ENCODE data around the gene CCDC144A.

CCDC144A gene

GRCh38 chr17:16818340-16818739 lies 128.3 kb downstream of the CCDC144A start:
- Histone ChIP-seq H3K27me3 (ENCODE audit: insufficient read depth, low read length) (no peaks in the 10 kb centered on the region), H3K4me2 (ENCODE audit: low read length) (no peak overlapping the region), H3K27ac (ENCODE audit: low read depth, low read length) (no peak overlapping the region), H3K4me1 (ENCODE audit: control insufficient read depth in 1 of 2, insufficient read depth in 2 of 2, low read length in 2 of 2) (no peaks in the 10 kb centered on the region), H2BK120ac (ENCODE audit: insufficient read depth, low read length, poor library complexity) (no peak overlapping the region), H3K36me3 (ENCODE audit: control insufficient read depth in 1 of 2, insufficient read depth in 2 of 2, low read length in 2 of 2) (no peaks in the 10 kb centered on the region), H2AK5ac (ENCODE audit: low read length) (no peak overlapping the region), H2AFZ (ENCODE audit: insufficient read depth, low read length, poor library complexity) (no peak overlapping the region), H3K9me3 (ENCODE audit: insufficient read depth, low read depth, low read length) (no peaks in the 10 kb centered on the region), H3K4ac (ENCODE audit: low read depth, low read length) (no peak overlapping the region), H2BK5ac (ENCODE audit: low read depth, low read length, poor library complexity) (no peak overlapping the region), H4K12ac (ENCODE audit: low read depth, low read length) (no peak overlapping the region), H3K79me2 (ENCODE audit: control insufficient read depth, insufficient read depth, low read length, poor library complexity) (no peaks in the 10 kb centered on the region), H4K8ac (ENCODE audit: low read depth, low read length) (no peak overlapping the region), H3K4me3 (ENCODE audit: low read depth, low read length) (no peak overlapping the region), H3K18ac (ENCODE audit: low read length) (no peak overlapping the region), H3K79me1 (ENCODE audit: low read length) (no peaks in the 10 kb centered on the region), H4K91ac (ENCODE audit: low read depth, low read length) (no peak overlapping the region), H2BK12ac (ENCODE audit: low read length) (no peak overlapping the region), H3K14ac (ENCODE audit: low read length) (no peak overlapping the region), H3K23ac (ENCODE audit: low read length) (no peak overlapping the region), H3K9ac (ENCODE audit: low read length) (no peak overlapping the region)
- no CpG with 5 or more reads among the region's 5 CpGs for WGBS (ENCODE audit: extremely low coverage, insufficient coverage, insufficient read length)
- DNase-seq = peak; percentile 39 to 65

- Histone ChIP-seq H4K8ac (ENCODE audit: low read depth, low read length) (no peak overlapping the region), H3K4ac (ENCODE audit: low read depth, low read length) (no peak overlapping the region), H2AFZ (ENCODE audit: insufficient read depth, low read length, poor library complexity) (no peak overlapping the region), H3K4me2 (ENCODE audit: low read length) (no peak overlapping the region), H3K23ac (ENCODE audit: low read length) (no peak overlapping the region), H3K9ac (ENCODE audit: low read length) (no peak overlapping the region), H3K18ac (ENCODE audit: low read length) (no peak overlapping the region), H3K27ac (ENCODE audit: low read depth, low read length) (no peak overlapping the region), H2BK120ac (ENCODE audit: insufficient read depth, low read length, poor library complexity) (no peak overlapping the region), H3K9me3 (ENCODE audit: insufficient read depth, low read depth, low read length) (no peaks in the 10 kb centered on the region), H2BK5ac (ENCODE audit: low read depth, low read length, poor library complexity) (no peak overlapping the region), H3K36me3 (ENCODE audit: control insufficient read depth in 1 of 2, insufficient read depth in 2 of 2, low read length in 2 of 2) (no peaks in the 10 kb centered on the region), H3K4me1 (ENCODE audit: control insufficient read depth in 1 of 2, insufficient read depth in 2 of 2, low read length in 2 of 2) (no peaks in the 10 kb centered on the region), H3K79me2 (ENCODE audit: control insufficient read depth, insufficient read depth, low read length, poor library complexity) (no peaks in the 10 kb centered on the region), H4K91ac (ENCODE audit: low read depth, low read length) (no peak overlapping the region), H3K14ac (ENCODE audit: low read length) (no peak overlapping the region), H3K27me3 (ENCODE audit: insufficient read depth, low read length) (no peaks in the 10 kb centered on the region), H3K79me1 (ENCODE audit: low read length) (no peaks in the 10 kb centered on the region), H2BK12ac (ENCODE audit: low read length) (no peak overlapping the region), H4K12ac (ENCODE audit: low read depth, low read length) (no peak overlapping the region), H2AK5ac (ENCODE audit: low read length) (no peak overlapping the region), H3K4me3 (ENCODE audit: low read depth, low read length) (no peak overlapping the region)
- DNase-seq = no peak
- WGBS (ENCODE audit: extremely low coverage, insufficient coverage, insufficient read length) = no CpG with 5 or more reads among the region's 23 CpGs
Measured at GRCh38 chr17:16818821-16819683, 129.0 kb downstream of the CCDC144A start.

- DNase-seq = no peak
- H2AFZ ChIP-seq (ENCODE audit: insufficient read depth, low read length, poor library complexity) = no peak overlapping the region
- no peak overlapping the region for H3K4me3 ChIP-seq (ENCODE audit: low read depth, low read length)
- no peak overlapping the region for H3K18ac ChIP-seq (ENCODE audit: low read length)
- H4K8ac ChIP-seq (ENCODE audit: low read depth, low read length) = no peak overlapping the region
- no peak overlapping the region for H2BK120ac ChIP-seq (ENCODE audit: insufficient read depth, low read length, poor library complexity)
- no peak overlapping the region for H2AK5ac ChIP-seq (ENCODE audit: low read length)
- no peak overlapping the region for H4K12ac ChIP-seq (ENCODE audit: low read depth, low read length)
- no peak overlapping the region for H3K4ac ChIP-seq (ENCODE audit: low read depth, low read length)
- no peak overlapping the region for H3K14ac ChIP-seq (ENCODE audit: low read length)
- H3K27me3 ChIP-seq (ENCODE audit: insufficient read depth, low read length) = no peaks in the 10 kb centered on the region
- no CpG with 5 or more reads among the region's 7 CpGs for WGBS (ENCODE audit: extremely low coverage, insufficient coverage, insufficient read length)
- no peak overlapping the region for H4K91ac ChIP-seq (ENCODE audit: low read depth, low read length)
- no peak overlapping the region for H3K27ac ChIP-seq (ENCODE audit: low read depth, low read length)
- H3K23ac ChIP-seq (ENCODE audit: low read length) = no peak overlapping the region
- no peak overlapping the region for H2BK12ac ChIP-seq (ENCODE audit: low read length)
- no peak overlapping the region for H3K4me2 ChIP-seq (ENCODE audit: low read length)
- H3K9ac ChIP-seq (ENCODE audit: low read length) = no peak overlapping the region
- no peaks in the 10 kb centered on the region for H3K4me1 ChIP-seq (ENCODE audit: control insufficient read depth in 1 of 2, insufficient read depth in 2 of 2, low read length in 2 of 2)
- H3K36me3 ChIP-seq (ENCODE audit: control insufficient read depth in 1 of 2, insufficient read depth in 2 of 2, low read length in 2 of 2) = peaks cover 0 to 2% of the 10 kb centered on the region in 2 experiments
- H3K79me2 ChIP-seq (ENCODE audit: control insufficient read depth, insufficient read depth, low read length, poor library complexity) = no peaks in the 10 kb centered on the region
- no peaks in the 10 kb centered on the region for H3K9me3 ChIP-seq (ENCODE audit: insufficient read depth, low read depth, low read length)
- H3K79me1 ChIP-seq (ENCODE audit: low read length) = no peaks in the 10 kb centered on the region
- no peak overlapping the region for H2BK5ac ChIP-seq (ENCODE audit: low read depth, low read length, poor library complexity)
Measured at GRCh38 chr17:16820161-16820877, 130.3 kb downstream of the CCDC144A start.

GRCh38 chr17:16820979-16821543 lies 131.0 kb downstream of the CCDC144A start:
- Histone ChIP-seq H4K12ac (ENCODE audit: low read depth, low read length) (no peak overlapping the region), H3K9ac (ENCODE audit: low read length) (no peak overlapping the region), H3K27ac (ENCODE audit: low read depth, low read length) (no peak overlapping the region), H4K8ac (ENCODE audit: low read depth, low read length) (no peak overlapping the region), H3K18ac (ENCODE audit: low read length) (no peak overlapping the region), H2BK12ac (ENCODE audit: low read length) (no peak overlapping the region), H3K79me1 (ENCODE audit: low read length) (no peaks in the 10 kb centered on the region), H3K27me3 (ENCODE audit: insufficient read depth, low read length) (no peaks in the 10 kb centered on the region), H2BK120ac (ENCODE audit: insufficient read depth, low read length, poor library complexity) (no peak overlapping the region), H3K9me3 (ENCODE audit: insufficient read depth, low read depth, low read length) (no peaks in the 10 kb centered on the region), H2AK5ac (ENCODE audit: low read length) (no peak overlapping the region), H3K36me3 (ENCODE audit: control insufficient read depth in 1 of 2, insufficient read depth in 2 of 2, low read length in 2 of 2) (peaks cover 0 to 2% of the 10 kb centered on the region in 2 experiments), H3K23ac (ENCODE audit: low read length) (no peak overlapping the region), H3K79me2 (ENCODE audit: control insufficient read depth, insufficient read depth, low read length, poor library complexity) (no peaks in the 10 kb centered on the region), H4K91ac (ENCODE audit: low read depth, low read length) (no peak overlapping the region), H2BK5ac (ENCODE audit: low read depth, low read length, poor library complexity) (no peak overlapping the region), H3K4me3 (ENCODE audit: low read depth, low read length) (no peak overlapping the region), H3K4me1 (ENCODE audit: control insufficient read depth in 1 of 2, insufficient read depth in 2 of 2, low read length in 2 of 2) (no peaks in the 10 kb centered on the region), H2AFZ (ENCODE audit: insufficient read depth, low read length, poor library complexity) (no peak overlapping the region), H3K14ac (ENCODE audit: low read length) (no peak overlapping the region), H3K4me2 (ENCODE audit: low read length) (no peak overlapping the region), H3K4ac (ENCODE audit: low read depth, low read length) (no peak overlapping the region)
- DNase-seq = no peak
- no CpG with 5 or more reads among the region's 7 CpGs for WGBS (ENCODE audit: extremely low coverage, insufficient coverage, insufficient read length)
